ENCODE measurements around the gene FHOD1.

DNA sequence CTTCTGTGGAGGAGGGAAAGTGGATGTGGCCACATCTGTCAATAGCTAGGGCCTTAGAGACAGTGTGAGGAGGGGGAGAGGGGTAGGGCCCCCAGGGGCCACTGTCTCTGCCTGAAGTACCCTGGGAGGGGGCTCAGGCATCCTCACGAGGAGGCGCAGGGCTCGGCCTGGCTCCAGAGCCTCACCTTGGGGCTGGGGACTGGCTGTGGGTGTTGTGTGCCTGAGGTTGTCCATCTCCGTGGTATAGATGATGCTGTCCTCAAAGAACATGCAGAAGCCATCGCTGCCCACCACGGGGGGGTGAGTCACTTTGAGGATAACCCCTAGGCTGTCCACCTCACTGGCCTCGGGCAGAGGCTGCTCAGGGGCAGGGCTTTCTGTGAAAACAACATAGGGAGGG lies 44.2 kb upstream of the FHOD1 start:
- TF ChIP-seq EP300 (IDR thresholded peaks at IDR 0.05; ENCODE audit: borderline replicate concordance in 1 of 2, low read depth in 1 of 2, low read length in 1 of 2) (no peak), CHD2 (IDR thresholded peaks at IDR 0.05; ENCODE audit: low read length, partially characterized antibody) (no peak), NFIC (IDR thresholded peaks at IDR 0.05; ENCODE audit: borderline replicate concordance) (no peak), NRF1 (IDR thresholded peaks at IDR 0.05; ENCODE audit: low read depth, low read length) (no peak), RFX5 (IDR thresholded peaks at IDR 0.05; ENCODE audit: low read length) (no peak), MEF2A (IDR thresholded peaks at IDR 0.05; ENCODE audit: borderline replicate concordance, low read depth) (no peak), YY1 (IDR thresholded peaks at IDR 0.05; ENCODE audit: low read depth) (no peak), TCF12 (IDR thresholded peaks at IDR 0.05) (no peak), SMC3 (IDR thresholded peaks at IDR 0.05; ENCODE audit: low read depth, low read length) (no peak), MAX (IDR thresholded peaks at IDR 0.05; ENCODE audit: low read depth) (no peak), POLR2AphosphoS5 (IDR thresholded peaks at IDR 0.05; ENCODE audit: low read depth, low read length) (no peak)
- TF ChIP-seq, protein P1, sequence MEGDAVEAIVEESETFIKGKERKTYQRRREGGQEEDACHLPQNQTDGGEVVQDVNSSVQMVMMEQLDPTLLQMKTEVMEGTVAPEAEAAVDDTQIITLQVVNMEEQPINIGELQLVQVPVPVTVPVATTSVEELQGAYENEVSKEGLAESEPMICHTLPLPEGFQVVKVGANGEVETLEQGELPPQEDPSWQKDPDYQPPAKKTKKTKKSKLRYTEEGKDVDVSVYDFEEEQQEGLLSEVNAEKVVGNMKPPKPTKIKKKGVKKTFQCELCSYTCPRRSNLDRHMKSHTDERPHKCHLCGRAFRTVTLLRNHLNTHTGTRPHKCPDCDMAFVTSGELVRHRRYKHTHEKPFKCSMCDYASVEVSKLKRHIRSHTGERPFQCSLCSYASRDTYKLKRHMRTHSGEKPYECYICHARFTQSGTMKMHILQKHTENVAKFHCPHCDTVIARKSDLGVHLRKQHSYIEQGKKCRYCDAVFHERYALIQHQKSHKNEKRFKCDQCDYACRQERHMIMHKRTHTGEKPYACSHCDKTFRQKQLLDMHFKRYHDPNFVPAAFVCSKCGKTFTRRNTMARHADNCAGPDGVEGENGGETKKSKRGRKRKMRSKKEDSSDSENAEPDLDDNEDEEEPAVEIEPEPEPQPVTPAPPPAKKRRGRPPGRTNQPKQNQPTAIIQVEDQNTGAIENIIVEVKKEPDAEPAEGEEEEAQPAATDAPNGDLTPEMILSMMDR (IDR thresholded peaks at IDR 0.05) = no peak
- TF ChIP-seq, protein P2, sequence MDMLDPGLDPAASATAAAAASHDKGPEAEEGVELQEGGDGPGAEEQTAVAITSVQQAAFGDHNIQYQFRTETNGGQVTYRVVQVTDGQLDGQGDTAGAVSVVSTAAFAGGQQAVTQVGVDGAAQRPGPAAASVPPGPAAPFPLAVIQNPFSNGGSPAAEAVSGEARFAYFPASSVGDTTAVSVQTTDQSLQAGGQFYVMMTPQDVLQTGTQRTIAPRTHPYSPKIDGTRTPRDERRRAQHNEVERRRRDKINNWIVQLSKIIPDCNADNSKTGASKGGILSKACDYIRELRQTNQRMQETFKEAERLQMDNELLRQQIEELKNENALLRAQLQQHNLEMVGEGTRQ (IDR thresholded peaks at IDR 0.05; ENCODE audit: borderline replicate concordance, low read depth, low read length) = no peak
- TF ChIP-seq, protein P3, sequence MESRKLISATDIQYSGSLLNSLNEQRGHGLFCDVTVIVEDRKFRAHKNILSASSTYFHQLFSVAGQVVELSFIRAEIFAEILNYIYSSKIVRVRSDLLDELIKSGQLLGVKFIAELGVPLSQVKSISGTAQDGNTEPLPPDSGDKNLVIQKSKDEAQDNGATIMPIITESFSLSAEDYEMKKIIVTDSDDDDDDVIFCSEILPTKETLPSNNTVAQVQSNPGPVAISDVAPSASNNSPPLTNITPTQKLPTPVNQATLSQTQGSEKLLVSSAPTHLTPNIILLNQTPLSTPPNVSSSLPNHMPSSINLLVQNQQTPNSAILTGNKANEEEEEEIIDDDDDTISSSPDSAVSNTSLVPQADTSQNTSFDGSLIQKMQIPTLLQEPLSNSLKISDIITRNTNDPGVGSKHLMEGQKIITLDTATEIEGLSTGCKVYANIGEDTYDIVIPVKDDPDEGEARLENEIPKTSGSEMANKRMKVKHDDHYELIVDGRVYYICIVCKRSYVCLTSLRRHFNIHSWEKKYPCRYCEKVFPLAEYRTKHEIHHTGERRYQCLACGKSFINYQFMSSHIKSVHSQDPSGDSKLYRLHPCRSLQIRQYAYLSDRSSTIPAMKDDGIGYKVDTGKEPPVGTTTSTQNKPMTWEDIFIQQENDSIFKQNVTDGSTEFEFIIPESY (IDR thresholded peaks at IDR 0.05; ENCODE audit: borderline replicate concordance, low read depth) = no peak
